ENCODE measurements around the gene ASIC5. TPM values are rescaled to one million over a fixed set of nuclear protein-coding genes. Genes with fewer than 3 reads are reported as not detected.

The ASIC5 gene
- total and polyA plus RNA-seq, 2 donors (not counting 1 experiment from before 2014, with no cell fraction given): not detected

DNA sequence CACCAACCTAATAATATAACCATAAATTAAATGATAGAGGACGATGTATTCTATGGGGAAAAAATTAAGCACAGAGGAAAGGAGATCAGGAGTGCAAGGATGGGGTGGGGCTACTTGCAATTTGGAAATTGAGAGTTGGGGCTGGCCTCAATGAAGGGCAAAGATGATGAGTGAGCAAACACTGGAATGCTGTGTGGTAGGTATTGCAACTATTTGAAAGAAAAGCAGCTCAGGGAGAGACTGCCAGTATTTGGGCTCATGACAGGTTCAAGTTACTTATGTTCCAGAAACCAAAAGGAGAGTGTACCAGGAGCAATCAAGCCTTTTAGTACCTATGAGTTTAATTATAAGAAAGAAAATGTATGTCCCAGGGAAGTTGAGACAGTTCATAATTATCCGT lies 47.4 kb downstream of the ASIC5 start:
- no peak overlapping the region for H3K9ac ChIP-seq (ENCODE audit: insufficient read depth, low read length)
- no peak overlapping the region for H2AFZ ChIP-seq (ENCODE audit: low read length)
- H3K79me2 ChIP-seq (ENCODE audit: control insufficient read depth, insufficient read depth, low read length): no peaks in the 10 kb centered on the region
- TF ChIP-seq, protein P1, sequence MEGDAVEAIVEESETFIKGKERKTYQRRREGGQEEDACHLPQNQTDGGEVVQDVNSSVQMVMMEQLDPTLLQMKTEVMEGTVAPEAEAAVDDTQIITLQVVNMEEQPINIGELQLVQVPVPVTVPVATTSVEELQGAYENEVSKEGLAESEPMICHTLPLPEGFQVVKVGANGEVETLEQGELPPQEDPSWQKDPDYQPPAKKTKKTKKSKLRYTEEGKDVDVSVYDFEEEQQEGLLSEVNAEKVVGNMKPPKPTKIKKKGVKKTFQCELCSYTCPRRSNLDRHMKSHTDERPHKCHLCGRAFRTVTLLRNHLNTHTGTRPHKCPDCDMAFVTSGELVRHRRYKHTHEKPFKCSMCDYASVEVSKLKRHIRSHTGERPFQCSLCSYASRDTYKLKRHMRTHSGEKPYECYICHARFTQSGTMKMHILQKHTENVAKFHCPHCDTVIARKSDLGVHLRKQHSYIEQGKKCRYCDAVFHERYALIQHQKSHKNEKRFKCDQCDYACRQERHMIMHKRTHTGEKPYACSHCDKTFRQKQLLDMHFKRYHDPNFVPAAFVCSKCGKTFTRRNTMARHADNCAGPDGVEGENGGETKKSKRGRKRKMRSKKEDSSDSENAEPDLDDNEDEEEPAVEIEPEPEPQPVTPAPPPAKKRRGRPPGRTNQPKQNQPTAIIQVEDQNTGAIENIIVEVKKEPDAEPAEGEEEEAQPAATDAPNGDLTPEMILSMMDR (conservative IDR thresholded peaks at IDR 0.05 in 1 of 2, IDR thresholded peaks at IDR 0.05 in 1 of 2; ENCODE audit: low read depth in 1 of 2, low read length in 2 of 2): no peak
- no peak for TF ChIP-seq EZH2 (IDR thresholded peaks at IDR 0.05; ENCODE audit: low read length, missing control alignments)
- H3K4me2 ChIP-seq (ENCODE audit: extremely low read depth, insufficient read depth, low read length): no peak overlapping the region
- H3K9me3 ChIP-seq (ENCODE audit: control insufficient read depth, insufficient read depth, low read depth, low read length): no peaks in the 10 kb centered on the region
- H3K36me3 ChIP-seq (ENCODE audit: control insufficient read depth, insufficient read depth, low read length): no peaks in the 10 kb centered on the region
- H3K27ac ChIP-seq (ENCODE audit: insufficient read depth, low read length): no peak overlapping the region
- H3K4me3 ChIP-seq (replicated peaks in 1 of 4; ENCODE audit: control extremely low read depth in 1 of 4, insufficient read depth in 1 of 4, low read depth in 3 of 4, low read length in 4 of 4): no peak overlapping the region
- no peaks in the 10 kb centered on the region for H4K20me1 ChIP-seq (ENCODE audit: control insufficient read depth, extremely low read depth, insufficient read depth, low read length)
- DNase-seq (ENCODE audit: low read depth in 2 of 2): peak in 1 of 2 donors; percentile 27
- H3K4me1 ChIP-seq (ENCODE audit: control insufficient read depth, extremely low read depth, insufficient read depth, low read length): no peaks in the 10 kb centered on the region
- H3K27me3 ChIP-seq (ENCODE audit: control insufficient read depth, insufficient read depth, low read length): no peaks in the 10 kb centered on the region

DNA sequence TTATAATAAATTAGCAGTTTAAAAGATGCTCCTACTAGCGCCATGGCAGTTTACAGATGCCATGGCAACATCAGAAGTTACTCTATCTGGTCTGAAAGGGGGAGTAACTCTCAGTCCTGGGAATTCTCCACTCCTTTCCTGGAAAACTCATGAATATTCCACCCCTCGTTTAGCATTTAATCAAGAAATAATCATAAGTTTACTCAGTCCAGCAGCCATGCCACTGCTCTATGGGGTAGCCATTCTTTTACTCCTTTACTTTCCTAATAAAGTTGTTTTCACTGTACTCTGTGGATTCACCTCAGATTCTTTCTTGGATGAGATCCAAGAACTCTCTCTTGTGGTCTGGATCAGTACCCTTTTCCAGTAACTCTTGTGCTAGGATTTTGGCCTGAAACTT lies 55.0 kb downstream of the ASIC5 start:
- no peak for TF ChIP-seq EZH2 (IDR thresholded peaks at IDR 0.05; ENCODE audit: low read length, missing control alignments)
- TF ChIP-seq, protein P1 (conservative IDR thresholded peaks at IDR 0.05 in 1 of 2, IDR thresholded peaks at IDR 0.05 in 1 of 2; ENCODE audit: low read depth in 1 of 2, low read length in 2 of 2): no peak

DNA sequence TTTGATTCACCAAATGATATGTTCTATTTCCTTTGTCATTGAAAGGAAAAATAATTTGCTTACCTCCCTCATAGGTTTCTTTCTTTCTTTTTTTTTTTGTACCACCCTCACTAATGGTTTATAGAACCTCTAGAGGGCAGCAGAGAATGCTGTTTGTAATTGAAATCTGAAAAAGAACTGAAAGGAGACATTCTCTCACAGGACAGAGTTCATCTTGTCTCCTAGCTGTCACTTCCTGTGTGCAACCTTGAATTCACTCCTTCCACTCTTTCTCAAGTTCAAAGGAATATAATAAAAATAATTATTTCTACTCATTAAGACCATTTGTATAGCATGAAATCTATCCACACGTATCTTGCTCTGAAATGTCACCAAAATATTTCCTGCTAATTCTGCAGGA lies 56.2 kb downstream of the ASIC5 start:
- TF ChIP-seq, protein P1 (conservative IDR thresholded peaks at IDR 0.05 in 1 of 2, IDR thresholded peaks at IDR 0.05 in 1 of 2; ENCODE audit: low read depth in 1 of 2, low read length in 2 of 2): peak; percentile 52 to 62
- no peak for TF ChIP-seq EZH2 (IDR thresholded peaks at IDR 0.05; ENCODE audit: low read length, missing control alignments)

More for the DNA sequence above, 55.0 kb downstream of the ASIC5 start:
- Histone ChIP-seq H2AFZ (ENCODE audit: low read length) (no peak overlapping the region), H3K4me2 (ENCODE audit: extremely low read depth, insufficient read depth, low read length) (no peak overlapping the region), H3K9me3 (ENCODE audit: control insufficient read depth, insufficient read depth, low read depth, low read length) (no peaks in the 10 kb centered on the region), H3K36me3 (ENCODE audit: control insufficient read depth, insufficient read depth, low read length) (no peaks in the 10 kb centered on the region), H3K4me3 (replicated peaks in 1 of 4; ENCODE audit: control extremely low read depth in 1 of 4, insufficient read depth in 1 of 4, low read depth in 3 of 4, low read length in 4 of 4) (no peak overlapping the region), H4K20me1 (ENCODE audit: control insufficient read depth, extremely low read depth, insufficient read depth, low read length) (no peaks in the 10 kb centered on the region), H3K27ac (ENCODE audit: insufficient read depth, low read length) (no peak overlapping the region), H3K9ac (ENCODE audit: insufficient read depth, low read length) (no peak overlapping the region), H3K4me1 (ENCODE audit: control insufficient read depth, extremely low read depth, insufficient read depth, low read length) (no peaks in the 10 kb centered on the region), H3K27me3 (ENCODE audit: control insufficient read depth, insufficient read depth, low read length) (no peaks in the 10 kb centered on the region), H3K79me2 (ENCODE audit: control insufficient read depth, insufficient read depth, low read length) (no peaks in the 10 kb centered on the region)
- peak; percentile 20 to 51 for DNase-seq (ENCODE audit: low read depth in 2 of 2)

More for the DNA sequence above, 56.2 kb downstream of the ASIC5 start:
- Histone ChIP-seq H2AFZ (ENCODE audit: low read length) (no peak overlapping the region), H3K4me3 (replicated peaks in 1 of 4; ENCODE audit: control extremely low read depth in 1 of 4, insufficient read depth in 1 of 4, low read depth in 3 of 4, low read length in 4 of 4) (no peak overlapping the region), H3K9ac (ENCODE audit: insufficient read depth, low read length) (no peak overlapping the region), H3K4me1 (ENCODE audit: control insufficient read depth, extremely low read depth, insufficient read depth, low read length) (no peaks in the 10 kb centered on the region), H4K20me1 (ENCODE audit: control insufficient read depth, extremely low read depth, insufficient read depth, low read length) (no peaks in the 10 kb centered on the region), H3K79me2 (ENCODE audit: control insufficient read depth, insufficient read depth, low read length) (no peaks in the 10 kb centered on the region), H3K9me3 (ENCODE audit: control insufficient read depth, insufficient read depth, low read depth, low read length) (no peaks in the 10 kb centered on the region), H3K27ac (ENCODE audit: insufficient read depth, low read length) (no peak overlapping the region), H3K4me2 (ENCODE audit: extremely low read depth, insufficient read depth, low read length) (no peak overlapping the region), H3K36me3 (ENCODE audit: control insufficient read depth, insufficient read depth, low read length) (no peaks in the 10 kb centered on the region), H3K27me3 (ENCODE audit: control insufficient read depth, insufficient read depth, low read length) (no peaks in the 10 kb centered on the region)
- peak; percentile 84 to 95 for DNase-seq (ENCODE audit: low read depth in 2 of 2)

Data from fibroblast of lung (primary cell).